ENCODE data around the gene MAP2. TPM values are rescaled to one million over a fixed set of nuclear protein-coding genes. Genes with fewer than 3 reads are reported as not detected.

The MAP2 gene
- total and polyA plus RNA-seq, 2 donors (not counting 1 experiment from before 2014, with no cell fraction given) = 1.8 to 3.0 TPM

DNA sequence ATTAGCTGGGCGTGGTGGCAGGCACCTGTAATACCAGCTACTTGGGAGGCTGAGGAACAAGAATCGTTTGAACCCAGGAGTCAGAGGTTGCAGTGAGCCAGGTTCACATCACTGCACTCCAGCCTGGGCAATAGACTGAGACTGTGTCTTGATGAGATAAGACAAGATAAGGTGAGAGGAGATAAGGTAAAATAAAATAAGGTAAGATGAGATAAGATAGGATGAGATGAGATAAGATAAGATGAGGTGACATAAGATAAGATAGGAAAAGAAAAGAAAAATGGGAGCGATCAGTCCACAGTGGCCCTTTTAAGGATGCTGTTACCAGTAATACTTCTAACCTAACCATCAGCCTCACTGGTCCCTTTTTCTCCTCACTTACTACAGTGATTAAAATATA, 213.4 kb downstream of the MAP2 start:
- no peak overlapping the region for H3K27ac Mint-ChIP-seq

GRCh38 chr2:209638346-209638745, 214.5 kb downstream of the MAP2 start:
- H3K4me1 ChIP-seq (ENCODE audit: control insufficient read depth in 2 of 2, insufficient read depth in 2 of 2, low read length in 2 of 2) = no peaks in the 10 kb centered on the region
- Mint-ChIP-seq H3K27me3 (no peaks in the 10 kb centered on the region), H3K27ac (no peak overlapping the region), H3K4me3 (no peak overlapping the region), H3K9me3 (ENCODE audit: insufficient read depth) (no peaks in the 10 kb centered on the region), H3K4me1 (no peaks in the 10 kb centered on the region)
- H3K36me3 ChIP-seq (replicated peaks in 1 of 2; ENCODE audit: control extremely low read depth in 1 of 2, control insufficient read depth in 1 of 2, extremely low read depth in 1 of 2, insufficient read depth in 2 of 2, low read length in 1 of 2) = no peaks in the 10 kb centered on the region
- no peak overlapping the region for H3K4me2 ChIP-seq (replicated peaks; ENCODE audit: low read depth, low read length, poor library complexity, severe bottlenecking)
- no peak for ATAC-seq (ENCODE audit: low read depth)
- intact Hi-C loops (cut with micrococcal nuclease) = no loop called here
- no peak overlapping the region for H3K4me3 ChIP-seq (ENCODE audit: control extremely low read depth in 1 of 5, extremely low read depth in 1 of 5, insufficient read depth in 1 of 5, low read depth in 2 of 5, low read length in 4 of 5)
- DNase-seq = no peak
- H3K9ac ChIP-seq (ENCODE audit: low read length) = no peak overlapping the region
- no peaks in the 10 kb centered on the region for H3K27me3 ChIP-seq (replicated peaks in 1 of 4; ENCODE audit: control extremely low read depth in 1 of 4, control insufficient read depth in 3 of 4, insufficient read depth in 4 of 4, low read length in 3 of 4)
- TF ChIP-seq EZH2 (IDR thresholded peaks at IDR 0.05; ENCODE audit: borderline replicate concordance, insufficient read depth, low read depth, low read length, poor library complexity, severe bottlenecking) = no peak
- TF ChIP-seq CTCF (IDR thresholded peaks at IDR 0.05) = no peak
- H2AFZ ChIP-seq (ENCODE audit: insufficient read depth, low read depth, low read length, poor library complexity, severe bottlenecking) = no peak overlapping the region
- no peaks in the 10 kb centered on the region for H4K20me1 ChIP-seq (ENCODE audit: control insufficient read depth, insufficient read depth, low read length, poor library complexity, severe bottlenecking)
- CTCF ChIA-PET = no interaction called here
- H3K9me3 ChIP-seq (ENCODE audit: control extremely low read depth in 1 of 3, control insufficient read depth in 2 of 3, insufficient read depth in 1 of 3, low read length in 2 of 3) = no peaks in the 10 kb centered on the region
- WGBS (ENCODE audit: insufficient coverage) = no CpG with 5 or more reads among the region's 2 CpGs
- H3K79me2 ChIP-seq (ENCODE audit: control insufficient read depth, insufficient read depth, low read length) = no peaks in the 10 kb centered on the region
- H3K27ac ChIP-seq (ENCODE audit: low read length in 2 of 2) = no peak overlapping the region
- POLR2A ChIA-PET = no interaction called here

More for the DNA sequence above, 213.4 kb downstream of the MAP2 start:
- Mint-ChIP-seq H3K9me3 (ENCODE audit: insufficient read depth) (no peaks in the 10 kb centered on the region), H3K27me3 (no peaks in the 10 kb centered on the region), H3K4me1 (no peaks in the 10 kb centered on the region), H3K4me3 (no peak overlapping the region)
- intact Hi-C loops (cut with micrococcal nuclease) = no loop called here
- Histone ChIP-seq H3K4me1 (ENCODE audit: control insufficient read depth in 2 of 2, insufficient read depth in 2 of 2, low read length in 2 of 2) (no peaks in the 10 kb centered on the region), H3K27ac (ENCODE audit: low read length in 2 of 2) (no peak overlapping the region), H3K36me3 (replicated peaks in 1 of 2; ENCODE audit: control extremely low read depth in 1 of 2, control insufficient read depth in 1 of 2, extremely low read depth in 1 of 2, insufficient read depth in 2 of 2, low read length in 1 of 2) (no peaks in the 10 kb centered on the region), H2AFZ (ENCODE audit: insufficient read depth, low read depth, low read length, poor library complexity, severe bottlenecking) (no peak overlapping the region), H4K20me1 (ENCODE audit: control insufficient read depth, insufficient read depth, low read length, poor library complexity, severe bottlenecking) (no peaks in the 10 kb centered on the region), H3K4me2 (replicated peaks; ENCODE audit: low read depth, low read length, poor library complexity, severe bottlenecking) (no peak overlapping the region), H3K27me3 (replicated peaks in 1 of 4; ENCODE audit: control extremely low read depth in 1 of 4, control insufficient read depth in 3 of 4, insufficient read depth in 4 of 4, low read length in 3 of 4) (no peaks in the 10 kb centered on the region), H3K4me3 (ENCODE audit: control extremely low read depth in 1 of 5, extremely low read depth in 1 of 5, insufficient read depth in 1 of 5, low read depth in 2 of 5, low read length in 4 of 5) (no peak overlapping the region), H3K9me3 (ENCODE audit: control extremely low read depth in 1 of 3, control insufficient read depth in 2 of 3, insufficient read depth in 1 of 3, low read length in 2 of 3) (no peaks in the 10 kb centered on the region), H3K79me2 (ENCODE audit: control insufficient read depth, insufficient read depth, low read length) (no peaks in the 10 kb centered on the region), H3K9ac (ENCODE audit: low read length) (no peak overlapping the region)
- ChIA-PET CTCF (interaction anchor here (0.6 kb wide), 1 partner anchor 302 kb away, joined by 3 read pairs; no protein-coding TSS in a partner anchor), POLR2A (no interaction called here)
- ATAC-seq (ENCODE audit: low read depth) (no peak), DNase-seq (no peak)
- WGBS (ENCODE audit: insufficient coverage) = 83% methylated on average over 2 of the region's 3 CpGs
- no peak for TF ChIP-seq EZH2 (IDR thresholded peaks at IDR 0.05; ENCODE audit: borderline replicate concordance, insufficient read depth, low read depth, low read length, poor library complexity, severe bottlenecking)

All from B cell (primary cell).